NB4 (cell line): ENCODE results near the gene KCNH4.

Experiments
- MYC ChIP-seq: IDR thresholded peaks from 2 replicates; pipeline ENCODE4 v1.6.1; 2011; ENCODE audit warnings: low read depth, low read length
- POLR2A ChIP-seq: IDR thresholded peaks from 2 replicates; pipeline ENCODE4 v1.6.1; 2011; ENCODE audit warnings: mild to moderate bottlenecking; ENCODE audit not compliant: insufficient read length; ENCODE audit errors: extremely low read depth
- TF ChIP-seq, protein P1 (sequence below): IDR thresholded peaks from one replicate; pipeline ENCODE4 v1.5.1; 2012; ENCODE audit warnings: low read depth, low read length
- TF ChIP-seq, protein P2 (sequence below): IDR thresholded peaks from 2 replicates; pipeline ENCODE4 v1.6.1; 2011; ENCODE audit warnings: low read depth, low read length

DNA sequence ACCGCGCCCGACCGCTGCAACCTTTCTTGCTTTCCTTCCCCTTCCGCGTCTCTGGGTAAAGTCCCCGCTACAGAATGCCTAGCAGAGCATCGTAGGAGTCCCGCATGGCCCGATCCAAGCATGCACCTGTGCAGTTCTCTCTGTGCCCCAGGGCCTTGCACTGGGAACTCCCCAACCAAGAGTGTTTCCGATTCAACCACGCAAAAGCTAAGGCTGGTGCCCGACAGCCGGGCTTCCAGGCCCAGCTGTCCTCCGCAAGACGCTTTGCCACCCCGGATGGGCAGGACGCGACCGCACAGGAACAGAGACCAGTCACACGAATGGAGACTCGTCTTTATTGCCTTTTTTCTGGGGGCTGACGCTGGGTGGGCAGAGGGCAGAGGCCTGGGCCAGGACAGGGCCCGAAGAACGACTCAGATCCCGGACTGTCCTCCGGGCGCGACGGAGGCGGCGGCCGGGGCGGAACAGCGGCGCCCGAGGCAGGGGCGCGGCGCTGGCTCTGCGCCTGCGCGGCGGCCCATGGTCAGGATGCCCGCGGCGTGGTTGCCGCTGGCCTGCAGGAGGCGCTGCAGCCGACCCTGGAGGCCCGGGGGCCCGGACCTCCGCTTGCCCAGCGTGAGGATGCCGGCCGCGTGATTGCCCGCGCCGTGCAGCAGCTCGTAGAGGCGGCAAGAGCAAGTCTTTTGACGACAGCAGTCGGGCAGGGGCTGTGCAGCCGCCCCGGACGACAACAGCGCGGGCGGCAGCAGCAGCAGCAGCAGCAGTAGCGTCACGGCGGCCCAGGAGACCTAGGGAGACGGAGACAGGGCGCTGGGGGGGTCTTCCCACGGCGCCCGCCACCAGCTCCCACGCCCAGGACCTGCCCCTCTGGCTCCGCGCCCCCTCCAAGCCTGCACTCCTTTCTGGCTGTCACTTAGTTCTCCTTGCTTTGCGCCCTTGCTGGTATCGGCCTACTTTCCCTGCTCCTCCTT lies 3.1 kb upstream of the KCNH4 start:
- TF ChIP-seq POLR2A (no peak), MYC (no peak)
- TF ChIP-seq, protein P1, sequence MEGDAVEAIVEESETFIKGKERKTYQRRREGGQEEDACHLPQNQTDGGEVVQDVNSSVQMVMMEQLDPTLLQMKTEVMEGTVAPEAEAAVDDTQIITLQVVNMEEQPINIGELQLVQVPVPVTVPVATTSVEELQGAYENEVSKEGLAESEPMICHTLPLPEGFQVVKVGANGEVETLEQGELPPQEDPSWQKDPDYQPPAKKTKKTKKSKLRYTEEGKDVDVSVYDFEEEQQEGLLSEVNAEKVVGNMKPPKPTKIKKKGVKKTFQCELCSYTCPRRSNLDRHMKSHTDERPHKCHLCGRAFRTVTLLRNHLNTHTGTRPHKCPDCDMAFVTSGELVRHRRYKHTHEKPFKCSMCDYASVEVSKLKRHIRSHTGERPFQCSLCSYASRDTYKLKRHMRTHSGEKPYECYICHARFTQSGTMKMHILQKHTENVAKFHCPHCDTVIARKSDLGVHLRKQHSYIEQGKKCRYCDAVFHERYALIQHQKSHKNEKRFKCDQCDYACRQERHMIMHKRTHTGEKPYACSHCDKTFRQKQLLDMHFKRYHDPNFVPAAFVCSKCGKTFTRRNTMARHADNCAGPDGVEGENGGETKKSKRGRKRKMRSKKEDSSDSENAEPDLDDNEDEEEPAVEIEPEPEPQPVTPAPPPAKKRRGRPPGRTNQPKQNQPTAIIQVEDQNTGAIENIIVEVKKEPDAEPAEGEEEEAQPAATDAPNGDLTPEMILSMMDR = peak; percentile 65
- TF ChIP-seq, protein P2, sequence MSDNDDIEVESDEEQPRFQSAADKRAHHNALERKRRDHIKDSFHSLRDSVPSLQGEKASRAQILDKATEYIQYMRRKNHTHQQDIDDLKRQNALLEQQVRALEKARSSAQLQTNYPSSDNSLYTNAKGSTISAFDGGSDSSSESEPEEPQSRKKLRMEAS = no peak
